ENCODE results near the gene GTF2F2.

Gene GTF2F2

GRCh38 chr13:45141369-45141768 is 21.1 kb downstream of the GTF2F2 start:
- no peak overlapping the region for H3K4me3 ChIP-seq (ENCODE audit: low read depth, low read length)
- no peak for DNase-seq (ENCODE audit: low read depth)
- TF ChIP-seq, protein P1, sequence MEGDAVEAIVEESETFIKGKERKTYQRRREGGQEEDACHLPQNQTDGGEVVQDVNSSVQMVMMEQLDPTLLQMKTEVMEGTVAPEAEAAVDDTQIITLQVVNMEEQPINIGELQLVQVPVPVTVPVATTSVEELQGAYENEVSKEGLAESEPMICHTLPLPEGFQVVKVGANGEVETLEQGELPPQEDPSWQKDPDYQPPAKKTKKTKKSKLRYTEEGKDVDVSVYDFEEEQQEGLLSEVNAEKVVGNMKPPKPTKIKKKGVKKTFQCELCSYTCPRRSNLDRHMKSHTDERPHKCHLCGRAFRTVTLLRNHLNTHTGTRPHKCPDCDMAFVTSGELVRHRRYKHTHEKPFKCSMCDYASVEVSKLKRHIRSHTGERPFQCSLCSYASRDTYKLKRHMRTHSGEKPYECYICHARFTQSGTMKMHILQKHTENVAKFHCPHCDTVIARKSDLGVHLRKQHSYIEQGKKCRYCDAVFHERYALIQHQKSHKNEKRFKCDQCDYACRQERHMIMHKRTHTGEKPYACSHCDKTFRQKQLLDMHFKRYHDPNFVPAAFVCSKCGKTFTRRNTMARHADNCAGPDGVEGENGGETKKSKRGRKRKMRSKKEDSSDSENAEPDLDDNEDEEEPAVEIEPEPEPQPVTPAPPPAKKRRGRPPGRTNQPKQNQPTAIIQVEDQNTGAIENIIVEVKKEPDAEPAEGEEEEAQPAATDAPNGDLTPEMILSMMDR (IDR thresholded peaks at IDR 0.05; ENCODE audit: low read depth, low read length, missing control alignments) = no peak

- H3K4me3 ChIP-seq (ENCODE audit: low read depth, low read length) = no peak overlapping the region
- TF ChIP-seq, protein P1 (IDR thresholded peaks at IDR 0.05; ENCODE audit: low read depth, low read length, missing control alignments) = no peak
- DNase-seq (ENCODE audit: low read depth) = no peak
Observed at GRCh38 chr13:45142440-45143345, 22.4 kb downstream of the GTF2F2 start.

DNA sequence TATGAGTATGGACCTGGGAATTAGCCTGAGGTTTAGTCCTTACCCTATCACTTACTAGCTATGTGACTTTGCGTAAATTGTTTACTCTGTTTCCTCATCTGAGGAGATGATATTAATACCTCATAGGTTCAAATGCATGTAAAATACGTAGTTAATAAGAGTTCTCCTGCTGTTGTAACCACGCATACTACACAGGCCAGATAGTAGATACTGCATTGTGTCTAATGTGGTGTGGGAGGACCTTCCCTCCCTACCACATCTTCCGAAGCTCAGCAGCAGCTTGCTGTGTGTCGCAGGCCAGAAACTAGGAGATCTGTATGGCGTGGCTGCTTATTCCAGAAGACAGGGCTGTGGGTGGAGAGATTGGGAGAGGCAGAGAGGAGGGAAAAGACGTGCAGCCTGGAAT is 23.0 kb downstream of the GTF2F2 start:
- no peak for DNase-seq (ENCODE audit: low read depth)
- H3K4me3 ChIP-seq (ENCODE audit: low read depth, low read length) = no peak overlapping the region

GRCh38 chr13:45149964-45150363 is 29.7 kb downstream of the GTF2F2 start:
- TF ChIP-seq, protein P1 (IDR thresholded peaks at IDR 0.05; ENCODE audit: low read depth, low read length, missing control alignments) = no peak
- H3K4me3 ChIP-seq (ENCODE audit: low read depth, low read length) = no peak overlapping the region
- DNase-seq (ENCODE audit: low read depth) = no peak

More for the DNA sequence above, 23.0 kb downstream of the GTF2F2 start:
- TF ChIP-seq, protein P1 (IDR thresholded peaks at IDR 0.05; ENCODE audit: low read depth, low read length, missing control alignments) = no peak

GRCh38 chr13:45156565-45157361 is 36.5 kb downstream of the GTF2F2 start:
- no peak overlapping the region for H3K4me3 ChIP-seq (ENCODE audit: low read depth, low read length)
- TF ChIP-seq, protein P1 (IDR thresholded peaks at IDR 0.05; ENCODE audit: low read depth, low read length, missing control alignments) = no peak
- DNase-seq (ENCODE audit: low read depth) = no peak

- no peak overlapping the region for H3K4me3 ChIP-seq (ENCODE audit: low read depth, low read length)
- DNase-seq (ENCODE audit: low read depth) = no peak
- TF ChIP-seq, protein P1 (IDR thresholded peaks at IDR 0.05; ENCODE audit: low read depth, low read length, missing control alignments) = no peak
Observed at GRCh38 chr13:45162194-45162593, 41.9 kb downstream of the GTF2F2 start.

Measured in GM12864 (cell line).